Activated CD4-positive, CD25-positive, alpha-beta regulatory T cell treated with anti-CD3 and anti-CD28 coated beads, Interleukin-2, amount 50 U/mL, for 16 hours (primary cell): ENCODE measurements around the gene IGF2BP3.
A peak's percentile ranks its signal among the peaks of the same experiment; 100 is the strongest.

Experiments
- DNase-seq: peaks from one replicate; pipeline ENCODE4 v3.0.0-alpha.2; 2020; ENCODE audit warnings: low read depth, low spot score

The IGF2BP3 gene

GRCh38 chr7:23295401-23295697, 174.9 kb downstream of the IGF2BP3 start:
- DNase-seq = no peak

- DNase-seq = no peak
These were observed 175.5 kb downstream of the IGF2BP3 start for GRCh38 chr7:23294549-23295400.

GRCh38 chr7:23293500-23294073, 176.7 kb downstream of the IGF2BP3 start:
- no peak for DNase-seq

GRCh38 chr7:23292623-23293022, 177.7 kb downstream of the IGF2BP3 start:
- no peak for DNase-seq

GRCh38 chr7:23291957-23292560, 178.2 kb downstream of the IGF2BP3 start:
- DNase-seq = no peak

GRCh38 chr7:23290993-23291392, 179.3 kb downstream of the IGF2BP3 start:
- DNase-seq = no peak

GRCh38 chr7:23287612-23288011, 182.7 kb downstream of the IGF2BP3 start:
- DNase-seq = no peak

- DNase-seq = no peak
These were observed 184.3 kb downstream of the IGF2BP3 start for GRCh38 chr7:23285657-23286646.

- no peak for DNase-seq
These were observed 185.4 kb downstream of the IGF2BP3 start for GRCh38 chr7:23284871-23285270.

GRCh38 chr7:23283086-23283485, 187.2 kb downstream of the IGF2BP3 start:
- DNase-seq = no peak

- no peak for DNase-seq
These were observed 190.3 kb downstream of the IGF2BP3 start for GRCh38 chr7:23279819-23280525.

- DNase-seq = no peak
These were observed 192.8 kb downstream of the IGF2BP3 start for GRCh38 chr7:23277359-23277989.

- DNase-seq = no peak
These were observed 193.3 kb downstream of the IGF2BP3 start for GRCh38 chr7:23276947-23277346.

- no peak for DNase-seq
These were observed 193.9 kb downstream of the IGF2BP3 start for GRCh38 chr7:23276376-23276775.

GRCh38 chr7:23275912-23276311, 194.4 kb downstream of the IGF2BP3 start:
- DNase-seq = no peak

GRCh38 chr7:23273141-23273599, 197.1 kb downstream of the IGF2BP3 start:
- DNase-seq = peak; percentile 72

- DNase-seq = no peak
These were observed 198.0 kb downstream of the IGF2BP3 start for GRCh38 chr7:23272275-23272674.

- no peak for DNase-seq
These were observed 201.5 kb downstream of the IGF2BP3 start for GRCh38 chr7:23268746-23269145.

GRCh38 chr7:23268167-23268566, 202.1 kb downstream of the IGF2BP3 start:
- DNase-seq = no peak

- no peak for DNase-seq
These were observed 202.9 kb downstream of the IGF2BP3 start for GRCh38 chr7:23267357-23267756.

GRCh38 chr7:23266918-23267317, 203.4 kb downstream of the IGF2BP3 start:
- no peak for DNase-seq
